SKM-1 treated with dmso at 0.1 percent for 144 hours (cell line): ENCODE results near the gene GPR39.

Experiments
- DNase-seq: peaks from one replicate; lab custom pipeline; 2025; ENCODE audit not compliant: unreplicated experiment; lab: John Stamatoyannopoulos, UW

Gene GPR39

GRCh38 chr2:132412021-132412420 lies 4.6 kb upstream of the GPR39 start:
- DNase-seq = no peak

DNA sequence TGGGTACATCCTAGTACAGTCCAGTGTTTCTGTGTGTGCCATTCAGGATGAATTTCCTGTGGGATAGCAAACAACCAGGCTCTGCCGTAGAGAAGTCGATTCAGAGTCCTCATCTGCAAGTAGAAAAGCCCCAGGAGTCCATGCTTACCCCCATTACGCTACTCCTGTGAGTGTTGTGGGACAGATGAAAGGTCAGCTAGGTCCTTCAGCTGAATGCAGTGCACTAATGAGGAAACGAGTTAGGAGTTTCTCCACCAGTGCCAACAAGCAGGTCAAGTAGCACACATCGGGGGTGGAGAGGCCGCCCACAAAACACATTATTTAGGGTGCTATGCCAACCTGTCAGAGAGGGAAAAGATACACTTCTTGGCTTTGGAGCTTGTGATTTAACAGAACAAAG lies 2.5 kb upstream of the GPR39 start:
- no peak for DNase-seq

DNA sequence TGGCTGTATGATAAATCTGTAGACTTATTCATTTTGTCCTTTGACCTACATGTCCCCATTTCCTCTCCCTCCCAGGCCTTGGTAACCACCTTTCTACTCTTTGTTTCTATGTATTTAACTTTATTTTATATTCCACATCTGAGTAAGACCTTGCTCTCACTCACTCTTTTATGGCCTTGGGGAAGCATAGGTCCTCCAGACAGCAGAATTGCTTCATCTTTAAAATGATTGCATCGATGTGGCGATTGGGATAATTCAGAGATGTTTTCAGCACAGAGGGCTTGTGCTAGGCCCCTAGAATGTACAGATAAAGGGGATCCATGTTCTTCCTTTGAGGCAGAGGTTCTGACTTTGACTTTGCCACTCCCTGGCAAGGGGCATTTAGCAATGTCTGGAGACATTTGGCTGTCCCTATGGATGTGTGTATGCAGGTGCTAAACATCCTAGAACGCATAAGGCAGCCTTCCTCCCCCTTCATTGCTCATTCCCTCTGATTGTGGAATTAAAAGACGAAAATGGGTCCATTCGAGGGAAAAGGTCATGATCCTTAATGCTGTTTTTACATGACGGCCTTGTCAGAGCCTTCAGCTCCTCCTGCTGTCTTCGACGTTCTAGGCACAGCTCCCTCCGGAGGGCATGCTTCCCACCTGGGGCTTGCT lies 1.2 kb upstream of the GPR39 start:
- DNase-seq = no peak

GRCh38 chr2:132415915-132416722 lies 486 bp upstream of the GPR39 start:
- no peak for DNase-seq

DNA sequence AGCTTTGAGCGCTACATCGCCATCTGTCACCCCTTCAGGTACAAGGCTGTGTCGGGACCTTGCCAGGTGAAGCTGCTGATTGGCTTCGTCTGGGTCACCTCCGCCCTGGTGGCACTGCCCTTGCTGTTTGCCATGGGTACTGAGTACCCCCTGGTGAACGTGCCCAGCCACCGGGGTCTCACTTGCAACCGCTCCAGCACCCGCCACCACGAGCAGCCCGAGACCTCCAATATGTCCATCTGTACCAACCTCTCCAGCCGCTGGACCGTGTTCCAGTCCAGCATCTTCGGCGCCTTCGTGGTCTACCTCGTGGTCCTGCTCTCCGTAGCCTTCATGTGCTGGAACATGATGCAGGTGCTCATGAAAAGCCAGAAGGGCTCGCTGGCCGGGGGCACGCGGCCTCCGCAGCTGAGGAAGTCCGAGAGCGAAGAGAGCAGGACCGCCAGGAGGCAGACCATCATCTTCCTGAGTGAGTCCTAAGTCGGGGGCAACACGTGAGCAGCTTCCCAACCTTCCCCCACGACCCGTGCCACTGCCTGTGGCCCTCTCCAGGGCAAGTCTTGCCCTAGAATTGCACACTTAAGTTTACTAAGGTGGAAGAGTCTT lies 928 bp downstream of the GPR39 start:
- DNase-seq = no peak

- no peak for DNase-seq
These were observed 2.6 kb downstream of the GPR39 start for GRCh38 chr2:132419235-132419634.

DNA sequence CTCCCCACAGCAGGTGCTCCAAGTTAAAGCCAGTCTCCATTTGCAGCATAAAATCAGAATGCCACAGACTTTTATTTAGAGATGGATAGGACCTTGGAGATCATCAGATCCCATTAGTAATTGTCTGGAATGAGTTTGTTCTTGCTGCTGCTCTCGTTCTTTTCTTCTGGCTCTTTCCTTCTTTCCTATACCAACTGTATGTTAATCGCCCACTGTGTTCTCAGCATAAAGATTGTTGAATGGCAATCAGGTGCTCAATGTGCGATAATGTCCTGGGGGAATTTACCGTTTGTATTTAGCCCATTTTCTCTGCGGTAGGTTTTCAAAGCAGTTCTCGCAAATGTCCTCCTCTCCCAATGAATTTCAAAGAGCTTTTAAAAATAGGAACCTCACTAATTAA lies 3.3 kb downstream of the GPR39 start:
- no peak for DNase-seq

- DNase-seq = no peak
These were observed 4.5 kb downstream of the GPR39 start for GRCh38 chr2:132420816-132421805.

- no peak for DNase-seq
These were observed 6.1 kb downstream of the GPR39 start for GRCh38 chr2:132422736-132423135.

- no peak for DNase-seq
These were observed 8.0 kb downstream of the GPR39 start for GRCh38 chr2:132424526-132425121.

- no peak for DNase-seq
These were observed 9.4 kb downstream of the GPR39 start for GRCh38 chr2:132426033-132426432.

DNA sequence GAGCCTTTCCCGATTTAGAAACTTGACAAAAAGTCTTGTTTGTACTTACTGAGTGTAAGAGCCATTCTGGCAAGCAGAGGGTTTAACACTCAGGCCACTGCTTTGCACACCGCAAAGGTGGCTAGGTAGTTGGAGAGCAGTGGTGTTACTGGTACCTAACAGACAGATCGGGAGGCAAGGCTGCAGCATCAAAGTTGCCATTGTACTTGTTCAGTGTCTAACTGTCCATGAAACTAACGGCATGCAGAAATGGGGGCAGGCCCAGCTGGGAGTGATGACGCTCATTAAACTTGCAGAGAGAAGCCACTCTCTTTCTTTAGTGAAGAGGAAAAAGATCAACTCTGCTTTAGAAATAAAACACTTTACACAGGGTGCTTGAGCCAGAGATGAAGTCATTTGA lies 10.1 kb downstream of the GPR39 start:
- no peak for DNase-seq

GRCh38 chr2:132429351-132429750 lies 12.7 kb downstream of the GPR39 start:
- no peak for DNase-seq

DNA sequence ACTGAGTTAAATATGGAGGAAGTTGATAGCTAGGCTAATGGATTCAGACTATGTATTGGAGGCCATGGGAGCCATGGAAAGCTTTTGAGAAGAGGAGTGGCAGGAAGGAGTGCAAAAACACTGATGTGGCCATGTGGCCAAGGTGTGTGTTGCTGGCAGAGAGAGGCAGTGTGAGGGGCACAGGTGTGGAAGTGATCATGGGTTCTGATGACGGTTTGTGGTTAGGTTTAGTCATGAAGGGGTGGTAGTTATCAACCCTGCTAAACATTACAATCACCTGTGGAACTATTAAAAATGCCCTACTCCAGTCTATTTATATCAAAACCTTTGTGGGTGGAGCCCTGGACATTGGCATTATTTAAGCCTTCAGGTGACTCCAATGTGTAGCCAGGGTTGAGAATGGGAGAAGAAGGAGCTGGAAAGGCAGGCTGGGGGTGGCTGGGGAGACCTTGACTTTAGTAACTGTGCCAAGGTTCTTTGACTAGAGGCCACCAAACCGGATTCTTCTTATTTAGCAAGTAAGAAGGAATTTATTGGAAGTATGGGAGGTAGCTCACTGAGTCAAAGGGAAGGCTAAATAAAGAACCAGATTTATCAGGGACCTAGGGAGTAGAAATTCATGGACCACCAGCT lies 13.5 kb downstream of the GPR39 start:
- DNase-seq = no peak

GRCh38 chr2:132430895-132431294 lies 14.3 kb downstream of the GPR39 start:
- no peak for DNase-seq

DNA sequence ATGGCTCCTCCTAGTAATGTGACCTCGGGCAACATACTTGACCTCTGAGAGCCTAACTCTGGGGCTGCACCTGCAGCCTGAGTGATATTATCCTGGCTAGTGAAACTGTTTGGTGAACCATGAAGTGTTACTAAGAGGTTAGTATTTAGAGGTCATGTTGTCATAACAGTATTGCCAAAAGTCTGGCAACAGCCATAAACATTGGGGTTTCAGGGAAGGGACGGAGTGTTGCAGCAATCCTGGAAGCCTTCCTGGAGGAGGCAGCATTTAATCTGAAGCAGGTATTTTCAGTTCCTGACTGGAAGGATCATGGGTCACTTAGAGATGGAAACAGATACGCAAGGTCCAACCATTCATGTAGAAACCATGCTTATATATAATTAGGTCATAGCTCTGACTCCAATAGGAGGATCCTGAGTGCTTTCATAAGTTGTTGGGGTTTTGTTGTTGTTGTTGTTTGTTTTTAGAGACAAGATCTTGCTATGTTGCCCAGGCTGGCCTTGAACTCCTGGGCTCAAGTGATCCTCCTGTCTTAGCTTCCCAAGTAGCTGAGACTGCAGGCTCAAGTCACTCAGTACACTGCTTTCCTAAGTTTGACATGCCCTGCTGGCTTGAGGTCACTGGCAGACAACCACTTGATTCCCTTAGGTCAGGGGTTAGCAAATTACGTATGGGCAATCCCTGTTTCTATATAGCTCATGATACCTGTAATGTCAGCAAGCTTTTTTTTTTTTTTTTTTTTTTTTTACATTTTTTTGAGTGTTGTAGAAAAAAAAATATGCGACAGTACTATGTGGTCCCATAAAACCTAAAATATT lies 21.5 kb downstream of the GPR39 start:
- no peak for DNase-seq

GRCh38 chr2:132438691-132439090 lies 22.1 kb downstream of the GPR39 start:
- no peak for DNase-seq

DNA sequence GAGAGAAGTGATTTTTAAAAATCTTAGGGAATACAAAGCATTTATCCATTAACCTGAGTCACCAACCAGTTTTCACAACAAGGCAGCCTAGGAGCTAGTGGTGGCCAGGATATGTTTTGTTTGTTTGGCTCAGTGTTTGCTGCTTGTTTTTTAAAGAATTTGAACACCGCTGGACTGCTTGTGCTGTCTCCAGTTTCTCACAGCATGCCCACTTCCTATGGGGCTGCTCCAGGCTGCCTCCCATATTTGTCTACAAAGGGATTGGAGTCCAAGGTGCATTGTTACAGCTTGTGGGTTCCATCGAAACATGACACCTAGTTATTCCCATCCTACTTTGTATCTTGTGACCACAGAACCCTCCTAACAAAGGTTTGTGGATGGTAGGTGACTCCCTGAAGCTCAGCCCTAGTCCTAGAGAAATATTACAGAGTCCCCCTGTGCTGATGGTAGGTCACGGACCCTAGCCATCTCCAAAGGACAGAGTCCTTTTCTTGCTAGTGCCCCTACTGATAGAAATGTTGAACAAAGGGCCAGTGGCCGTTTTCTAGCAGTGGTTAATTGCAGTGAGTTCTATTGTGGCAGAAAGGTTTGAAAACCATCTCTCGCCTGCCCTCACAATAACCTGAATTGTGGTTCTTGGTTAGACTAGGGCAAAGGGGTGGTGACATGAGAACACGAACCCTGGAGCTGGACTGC lies 23.2 kb downstream of the GPR39 start:
- DNase-seq = no peak

GRCh38 chr2:132441051-132441450 lies 24.4 kb downstream of the GPR39 start:
- DNase-seq = no peak
